Measurements from ENCODE around the gene NFKBIB. TPM values are rescaled to one million over a fixed set of nuclear protein-coding genes. Genes with fewer than 3 reads are reported as not detected.
"Not testable (repeated sequence)": the region's sequence is repeated elsewhere in the genome, so short reads cannot be mapped to it uniquely, and the experiment has no call there.

The NFKBIB gene
- polyA plus RNA-seq, 1 donor from 2014 or later: 21.4 TPM

GRCh38 chr19:38870612-38871011, 29.2 kb upstream of the NFKBIB start:
- Histone ChIP-seq H3K27me3 (ENCODE audit: insufficient read depth, low read depth, low read length) (peaks cover 3% of the 10 kb centered on the region), H3F3A (ENCODE audit: insufficient read depth, low read length, poor library complexity, severe bottlenecking) (no peaks in the 10 kb centered on the region), H3K9me2 (ENCODE audit: insufficient read depth, low read length) (no peaks in the 10 kb centered on the region), H3K27ac (ENCODE audit: low read length) (no peak overlapping the region), H2AFZ (ENCODE audit: low read depth, low read length) (no peak overlapping the region), H4K20me1 (ENCODE audit: insufficient read depth) (no peaks in the 10 kb centered on the region), H3K4me2 (ENCODE audit: low read length) (no peak overlapping the region), H3K79me2 (replicated peaks; ENCODE audit: insufficient read depth, low read length) (no peaks in the 10 kb centered on the region), H3K4me3 (ENCODE audit: low read length) (no peak overlapping the region), H3K36me3 (ENCODE audit: insufficient read depth, low read length) (no peaks in the 10 kb centered on the region), H3K9ac (ENCODE audit: low read length) (no peak overlapping the region), H3K9me3 (ENCODE audit: low read length) (no peaks in the 10 kb centered on the region)
- TF ChIP-seq CTCF (IDR thresholded peaks at IDR 0.05; ENCODE audit: poor library complexity, severe bottlenecking) (no peak), REST (IDR thresholded peaks at IDR 0.05; ENCODE audit: borderline replicate concordance) (no peak), POLR2AphosphoS5 (IDR thresholded peaks at IDR 0.05) (no peak), EZH2 (IDR thresholded peaks at IDR 0.05; ENCODE audit: borderline replicate concordance, insufficient read depth, low read length, poor library complexity, severe bottlenecking) (no peak), RAD21 (conservative IDR thresholded peaks at IDR 0.05) (no peak), TAF1 (IDR thresholded peaks at IDR 0.05; ENCODE audit: low read depth) (no peak), SMC3 (conservative IDR thresholded peaks at IDR 0.05; ENCODE audit: poor library complexity) (no peak), MXI1 (conservative IDR thresholded peaks at IDR 0.05; ENCODE audit: poor library complexity, severe bottlenecking) (no peak), EP300 (conservative IDR thresholded peaks at IDR 0.05; ENCODE audit: poor library complexity, severe bottlenecking) (no peak)

GRCh38 chr19:38873400-38873799, 26.4 kb upstream of the NFKBIB start:
- not testable (repeated sequence) for H3F3A ChIP-seq (ENCODE audit: insufficient read depth, low read length, poor library complexity, severe bottlenecking); H3K4me2 ChIP-seq (ENCODE audit: low read length); H3K27me3 ChIP-seq (ENCODE audit: insufficient read depth, low read depth, low read length); H3K79me2 ChIP-seq (replicated peaks; ENCODE audit: insufficient read depth, low read length); H3K9me2 ChIP-seq (ENCODE audit: insufficient read depth, low read length); H3K9me3 ChIP-seq (ENCODE audit: low read length); H3K9ac ChIP-seq (ENCODE audit: low read length); H3K36me3 ChIP-seq (ENCODE audit: insufficient read depth, low read length); H2AFZ ChIP-seq (ENCODE audit: low read depth, low read length); H3K27ac ChIP-seq (ENCODE audit: low read length); H3K4me3 ChIP-seq (ENCODE audit: low read length); H4K20me1 ChIP-seq (ENCODE audit: insufficient read depth)
